Liver (tissue), 9 donors: ENCODE measurements around the gene FOXR2. TPM values are rescaled to one million over a fixed set of nuclear protein-coding genes. Genes with fewer than 3 reads are reported as not detected.

ENCODE experiments used
- DNase-seq: peaks from one replicate; pipeline ENCODE4 v3.0.0-alpha.2; 2017; ENCODE audit warnings: low spot score
- H3K27ac ChIP-seq, 2 donors: one replicate each; pipeline ENCODE4 v1.7.0; 2013; ENCODE audit warnings: inconsistent platforms in 2 of 2, low read length in 2 of 2, control low read depth in 1 of 2, low read depth in 1 of 2, mild to moderate bottlenecking in 1 of 2
- H3K27me3 ChIP-seq, 4 donors: one replicate each; pipeline versions ENCODE4 v1.6.1 to v1.7.0; 2013; ENCODE audit warnings: low read length in 3 of 4, inconsistent platforms in 1 of 4, mild to moderate bottlenecking in 1 of 4, moderate library complexity in 1 of 4; ENCODE audit not compliant: control insufficient read depth in 4 of 4, insufficient read depth in 4 of 4
- H3K36me3 ChIP-seq, 4 donors: one replicate each; pipeline versions ENCODE4 v1.6.1 to v1.7.0; 2013; ENCODE audit warnings: low read length in 3 of 4, mild to moderate bottlenecking in 3 of 4, low read depth in 1 of 4, moderate library complexity in 1 of 4; ENCODE audit not compliant: control insufficient read depth in 4 of 4, insufficient read depth in 3 of 4
- H3K4me1 ChIP-seq, 4 donors: one replicate each; pipeline versions ENCODE4 v1.6.1 to v1.7.0; 2013; ENCODE audit warnings: low read length in 3 of 4, mild to moderate bottlenecking in 3 of 4, moderate library complexity in 1 of 4; ENCODE audit not compliant: control insufficient read depth in 4 of 4, insufficient read depth in 4 of 4
- H3K4me3 ChIP-seq, 3 donors: one replicate each; pipeline versions ENCODE4 v1.6.1 to v1.7.0; 2013; ENCODE audit warnings: low read length in 3 of 3, control low read depth in 1 of 3, low read depth in 1 of 3, mild to moderate bottlenecking in 1 of 3
- H3K9ac ChIP-seq, 2 donors: one replicate each; pipeline ENCODE4 v1.7.0; 2013; ENCODE audit warnings: low read length in 2 of 2, mild to moderate bottlenecking in 2 of 2, moderate library complexity in 2 of 2, control low read depth in 1 of 2, low read depth in 1 of 2
- H3K9me3 ChIP-seq, 4 donors: one replicate each; pipeline versions ENCODE4 v1.6.1 to v1.7.0; 2013; ENCODE audit warnings: low read length in 3 of 4; ENCODE audit not compliant: control insufficient read depth in 4 of 4
- EGR1 ChIP-seq, 2 donors: IDR thresholded peaks; 2 replicates each; pipeline ENCODE4 v1.6.1; 2016 to 2018; ENCODE audit warnings: antibody characterized with exemption in 2 of 2, low read depth in 2 of 2
- FOXA1 ChIP-seq: IDR thresholded peaks from 2 replicates; pipeline ENCODE4 v1.6.1; 2016; ENCODE audit warnings: antibody characterized with exemption
- FOXA2 ChIP-seq: IDR thresholded peaks from 2 replicates; pipeline ENCODE4 v1.6.1; 2016; ENCODE audit warnings: antibody characterized with exemption
- GABPA ChIP-seq, 2 donors: IDR thresholded peaks in 1 of 2; conservative IDR thresholded peaks in 1 of 2; 2 replicates each; pipeline ENCODE4 v1.6.1; 2016; ENCODE audit warnings: antibody characterized with exemption in 2 of 2, mild to moderate bottlenecking in 1 of 2, moderate library complexity in 1 of 2
- HNF4A ChIP-seq, 2 donors: conservative IDR thresholded peaks; 2 replicates each; pipeline ENCODE4 v1.6.1; 2016; ENCODE audit warnings: antibody characterized with exemption in 2 of 2, mild to moderate bottlenecking in 2 of 2
- HNF4G ChIP-seq: IDR thresholded peaks from 2 replicates; pipeline ENCODE4 v1.6.1; 2016; ENCODE audit warnings: antibody characterized with exemption
- JUND ChIP-seq, 2 donors: IDR thresholded peaks; 2 replicates each; pipeline ENCODE4 v1.6.1; 2016; ENCODE audit warnings: antibody characterized with exemption in 2 of 2
- NR2F2 ChIP-seq: IDR thresholded peaks from 2 replicates; pipeline ENCODE4 v1.6.1; 2016; ENCODE audit warnings: antibody characterized with exemption
- RAD21 ChIP-seq, 2 donors: IDR thresholded peaks; 2 replicates each; pipeline ENCODE4 v1.6.1; 2016; ENCODE audit warnings: antibody characterized with exemption in 2 of 2, mild to moderate bottlenecking in 2 of 2
- RXRA ChIP-seq, 2 donors: IDR thresholded peaks; 2 replicates each; pipeline ENCODE4 v1.6.1; 2017 to 2018; ENCODE audit warnings: antibody characterized with exemption in 2 of 2, mild to moderate bottlenecking in 1 of 2
- SP1 ChIP-seq: IDR thresholded peaks from 2 replicates; pipeline ENCODE4 v1.6.1; 2018; ENCODE audit warnings: antibody characterized with exemption, mild to moderate bottlenecking
- TAF1 ChIP-seq: conservative IDR thresholded peaks from 2 replicates; pipeline ENCODE4 v1.6.1; 2016; ENCODE audit warnings: antibody characterized with exemption, mild to moderate bottlenecking
- YY1 ChIP-seq: IDR thresholded peaks from 2 replicates; pipeline ENCODE4 v1.6.1; 2016; ENCODE audit warnings: antibody characterized with exemption, mild to moderate bottlenecking
- WGBS: extraction: QIAGEN DNeasy Blood & Tissue Kit; methylation state at CpG from one replicate; pipeline ENCODE4 v1.1.7; 2013; 5-methylcytosine and 5-hydroxymethylcytosine counted together
- polyA plus RNA-seq, 2 donors: library from polyadenylated mRNA; stranded (reverse) in 1 of 2; unstranded in 1 of 2; fragments of 200-250 nt in 1 of 2; fragments of >200 nt in 1 of 2; fragmentation: Nextera tagmentation in 1 of 2; extraction: Ambion mirVana in 1 of 2; gene quantifications; one replicate each; pipeline versions ENCODE4 v1.2.1 to v1.2.3, GENCODE V29; 2013 to 2015
- total RNA-seq, 2 donors: library from RNA; depleted of rRNA; stranded (reverse); fragments of >200 nt; gene quantifications; one replicate each; pipeline ENCODE4 v1.2.3, GENCODE V29; 2014
- TF ChIP-seq, protein P1 (sequence below): IDR thresholded peaks from 2 replicates; pipeline ENCODE4 v1.6.1; 2016; ENCODE audit warnings: antibody characterized with exemption
- TF ChIP-seq, protein P2 (sequence below): IDR thresholded peaks from 2 replicates; pipeline ENCODE4 v1.6.1; 2016; ENCODE audit warnings: antibody characterized with exemption
- TF ChIP-seq, protein P3 (sequence below): IDR thresholded peaks from 2 replicates; pipeline ENCODE4 v1.6.1; 2016; ENCODE audit warnings: antibody characterized with exemption, mild to moderate bottlenecking
- TF ChIP-seq, protein P4 (sequence below): fragments of 150-350 bp; IDR thresholded peaks from 2 replicates; pipeline ENCODE4 v1.5.1; 2017; ENCODE audit warnings: improper control_type of control experiment, low read depth, low read length; ENCODE audit not compliant: missing input control
- TF ChIP-seq, protein P5 (sequence below): IDR thresholded peaks from 2 replicates; pipeline ENCODE4 v1.6.1; 2016; ENCODE audit warnings: antibody characterized with exemption
- donor health status: healthy.
- donor health status: healthy.
- donor health status: healthy.
- donor health status: healthy.
- donor health status: healthy.

FOXR2 gene
- total and polyA plus RNA-seq, 4 donors, result not detected

DNA sequence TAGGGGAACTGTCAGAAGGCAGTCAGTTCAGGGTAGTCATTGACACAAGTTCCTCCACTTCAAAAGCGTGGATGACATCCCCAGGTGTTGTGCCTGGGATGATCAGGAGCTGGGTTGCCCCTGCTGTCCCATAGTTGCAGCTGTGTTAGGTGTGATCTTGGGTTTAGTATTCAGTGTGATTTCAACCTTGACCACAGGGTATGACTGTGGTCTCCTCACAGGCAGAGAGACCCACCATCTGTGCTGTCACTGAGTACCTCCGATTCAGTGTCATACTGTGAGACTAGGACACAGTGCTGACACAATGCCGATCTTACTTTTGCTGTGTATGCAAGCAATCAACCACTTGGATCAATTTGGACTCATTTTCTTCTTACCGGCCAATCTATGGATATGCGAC lies 25.2 kb downstream of the FOXR2 start:
- peaks cover 0 to 1% (median 0%) of the 10 kb centered on the region in 4 donors for H3K27me3 ChIP-seq
- no peaks in the 10 kb centered on the region for H3K9me3 ChIP-seq
- WGBS, result 88% methylated on average over 5 of the region's 5 CpGs
- DNase-seq, result no peak
- H3K36me3 ChIP-seq, result no peaks in the 10 kb centered on the region
- H3K9ac ChIP-seq, result no peak overlapping the region
- no peak overlapping the region for H3K27ac ChIP-seq
- no peaks in the 10 kb centered on the region for H3K4me1 ChIP-seq
- H3K4me3 ChIP-seq, result no peak overlapping the region
- no peak for TF ChIP-seq GABPA (IDR thresholded peaks at IDR 0.05 in 1 of 2, conservative IDR thresholded peaks at IDR 0.05 in 1 of 2)
- no peak for TF ChIP-seq HNF4A (conservative IDR thresholded peaks at IDR 0.05)
- TF ChIP-seq NR2F2, result no peak
- TF ChIP-seq, protein P1, sequence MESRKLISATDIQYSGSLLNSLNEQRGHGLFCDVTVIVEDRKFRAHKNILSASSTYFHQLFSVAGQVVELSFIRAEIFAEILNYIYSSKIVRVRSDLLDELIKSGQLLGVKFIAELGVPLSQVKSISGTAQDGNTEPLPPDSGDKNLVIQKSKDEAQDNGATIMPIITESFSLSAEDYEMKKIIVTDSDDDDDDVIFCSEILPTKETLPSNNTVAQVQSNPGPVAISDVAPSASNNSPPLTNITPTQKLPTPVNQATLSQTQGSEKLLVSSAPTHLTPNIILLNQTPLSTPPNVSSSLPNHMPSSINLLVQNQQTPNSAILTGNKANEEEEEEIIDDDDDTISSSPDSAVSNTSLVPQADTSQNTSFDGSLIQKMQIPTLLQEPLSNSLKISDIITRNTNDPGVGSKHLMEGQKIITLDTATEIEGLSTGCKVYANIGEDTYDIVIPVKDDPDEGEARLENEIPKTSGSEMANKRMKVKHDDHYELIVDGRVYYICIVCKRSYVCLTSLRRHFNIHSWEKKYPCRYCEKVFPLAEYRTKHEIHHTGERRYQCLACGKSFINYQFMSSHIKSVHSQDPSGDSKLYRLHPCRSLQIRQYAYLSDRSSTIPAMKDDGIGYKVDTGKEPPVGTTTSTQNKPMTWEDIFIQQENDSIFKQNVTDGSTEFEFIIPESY, result no peak
- TF ChIP-seq TAF1, result no peak
- no peak for TF ChIP-seq HNF4G
- TF ChIP-seq YY1, result no peak
- TF ChIP-seq, protein P2, sequence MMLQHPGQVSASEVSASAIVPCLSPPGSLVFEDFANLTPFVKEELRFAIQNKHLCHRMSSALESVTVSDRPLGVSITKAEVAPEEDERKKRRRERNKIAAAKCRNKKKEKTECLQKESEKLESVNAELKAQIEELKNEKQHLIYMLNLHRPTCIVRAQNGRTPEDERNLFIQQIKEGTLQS, result no peak

DNA sequence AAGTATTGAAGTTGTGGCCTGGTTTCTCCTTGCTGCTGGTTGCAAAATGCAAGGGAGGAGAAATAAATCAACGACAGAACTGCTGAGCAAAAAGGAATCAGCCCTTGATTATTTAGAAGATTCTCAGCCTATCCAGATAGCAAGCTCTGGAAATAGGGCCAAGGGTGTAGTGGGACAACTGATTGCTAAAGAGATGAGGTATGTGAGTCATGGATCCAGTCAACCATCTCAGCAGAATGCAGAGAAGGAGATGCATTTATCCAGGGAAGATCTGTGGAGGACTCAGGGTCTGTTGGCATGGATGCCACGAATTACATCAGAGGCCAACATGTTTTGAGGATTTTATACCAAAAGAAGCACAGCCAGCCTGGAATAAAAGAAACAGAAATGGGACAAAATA lies 36.7 kb downstream of the FOXR2 start:
- WGBS, result 32% methylated on average over 2 of the region's 2 CpGs
- no peaks in the 10 kb centered on the region for H3K9me3 ChIP-seq
- H3K36me3 ChIP-seq, result no peaks in the 10 kb centered on the region
- no peak overlapping the region for H3K9ac ChIP-seq
- no peak overlapping the region for H3K4me3 ChIP-seq
- H3K27me3 ChIP-seq, result no peaks in the 10 kb centered on the region
- H3K4me1 ChIP-seq, result no peaks in the 10 kb centered on the region
- no peak for TF ChIP-seq HNF4A (conservative IDR thresholded peaks at IDR 0.05)
- TF ChIP-seq, protein P2, result no peak
- TF ChIP-seq, protein P3, sequence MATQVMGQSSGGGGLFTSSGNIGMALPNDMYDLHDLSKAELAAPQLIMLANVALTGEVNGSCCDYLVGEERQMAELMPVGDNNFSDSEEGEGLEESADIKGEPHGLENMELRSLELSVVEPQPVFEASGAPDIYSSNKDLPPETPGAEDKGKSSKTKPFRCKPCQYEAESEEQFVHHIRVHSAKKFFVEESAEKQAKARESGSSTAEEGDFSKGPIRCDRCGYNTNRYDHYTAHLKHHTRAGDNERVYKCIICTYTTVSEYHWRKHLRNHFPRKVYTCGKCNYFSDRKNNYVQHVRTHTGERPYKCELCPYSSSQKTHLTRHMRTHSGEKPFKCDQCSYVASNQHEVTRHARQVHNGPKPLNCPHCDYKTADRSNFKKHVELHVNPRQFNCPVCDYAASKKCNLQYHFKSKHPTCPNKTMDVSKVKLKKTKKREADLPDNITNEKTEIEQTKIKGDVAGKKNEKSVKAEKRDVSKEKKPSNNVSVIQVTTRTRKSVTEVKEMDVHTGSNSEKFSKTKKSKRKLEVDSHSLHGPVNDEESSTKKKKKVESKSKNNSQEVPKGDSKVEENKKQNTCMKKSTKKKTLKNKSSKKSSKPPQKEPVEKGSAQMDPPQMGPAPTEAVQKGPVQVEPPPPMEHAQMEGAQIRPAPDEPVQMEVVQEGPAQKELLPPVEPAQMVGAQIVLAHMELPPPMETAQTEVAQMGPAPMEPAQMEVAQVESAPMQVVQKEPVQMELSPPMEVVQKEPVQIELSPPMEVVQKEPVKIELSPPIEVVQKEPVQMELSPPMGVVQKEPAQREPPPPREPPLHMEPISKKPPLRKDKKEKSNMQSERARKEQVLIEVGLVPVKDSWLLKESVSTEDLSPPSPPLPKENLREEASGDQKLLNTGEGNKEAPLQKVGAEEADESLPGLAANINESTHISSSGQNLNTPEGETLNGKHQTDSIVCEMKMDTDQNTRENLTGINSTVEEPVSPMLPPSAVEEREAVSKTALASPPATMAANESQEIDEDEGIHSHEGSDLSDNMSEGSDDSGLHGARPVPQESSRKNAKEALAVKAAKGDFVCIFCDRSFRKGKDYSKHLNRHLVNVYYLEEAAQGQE, result no peak
- no peak for TF ChIP-seq RAD21 (IDR thresholded peaks at IDR 0.05)
- TF ChIP-seq JUND (IDR thresholded peaks at IDR 0.05), result no peak
- TF ChIP-seq HNF4G, result no peak
- no peak for TF ChIP-seq NR2F2
- TF ChIP-seq EGR1 (IDR thresholded peaks at IDR 0.05; ENCODE audit: low read depth in 2 of 2), result no peak
- TF ChIP-seq TAF1, result no peak
- no peak for TF ChIP-seq FOXA2
- TF ChIP-seq, protein P1, result no peak
- TF ChIP-seq, protein P4, sequence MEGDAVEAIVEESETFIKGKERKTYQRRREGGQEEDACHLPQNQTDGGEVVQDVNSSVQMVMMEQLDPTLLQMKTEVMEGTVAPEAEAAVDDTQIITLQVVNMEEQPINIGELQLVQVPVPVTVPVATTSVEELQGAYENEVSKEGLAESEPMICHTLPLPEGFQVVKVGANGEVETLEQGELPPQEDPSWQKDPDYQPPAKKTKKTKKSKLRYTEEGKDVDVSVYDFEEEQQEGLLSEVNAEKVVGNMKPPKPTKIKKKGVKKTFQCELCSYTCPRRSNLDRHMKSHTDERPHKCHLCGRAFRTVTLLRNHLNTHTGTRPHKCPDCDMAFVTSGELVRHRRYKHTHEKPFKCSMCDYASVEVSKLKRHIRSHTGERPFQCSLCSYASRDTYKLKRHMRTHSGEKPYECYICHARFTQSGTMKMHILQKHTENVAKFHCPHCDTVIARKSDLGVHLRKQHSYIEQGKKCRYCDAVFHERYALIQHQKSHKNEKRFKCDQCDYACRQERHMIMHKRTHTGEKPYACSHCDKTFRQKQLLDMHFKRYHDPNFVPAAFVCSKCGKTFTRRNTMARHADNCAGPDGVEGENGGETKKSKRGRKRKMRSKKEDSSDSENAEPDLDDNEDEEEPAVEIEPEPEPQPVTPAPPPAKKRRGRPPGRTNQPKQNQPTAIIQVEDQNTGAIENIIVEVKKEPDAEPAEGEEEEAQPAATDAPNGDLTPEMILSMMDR, result no peak
- TF ChIP-seq YY1, result no peak
- no peak for TF ChIP-seq GABPA (IDR thresholded peaks at IDR 0.05 in 1 of 2, conservative IDR thresholded peaks at IDR 0.05 in 1 of 2)
- TF ChIP-seq FOXA1, result no peak
- TF ChIP-seq, protein P5, sequence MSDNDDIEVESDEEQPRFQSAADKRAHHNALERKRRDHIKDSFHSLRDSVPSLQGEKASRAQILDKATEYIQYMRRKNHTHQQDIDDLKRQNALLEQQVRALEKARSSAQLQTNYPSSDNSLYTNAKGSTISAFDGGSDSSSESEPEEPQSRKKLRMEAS, result no peak
- TF ChIP-seq RXRA (IDR thresholded peaks at IDR 0.05), result no peak
- no peak for TF ChIP-seq SP1
- no peak for DNase-seq
- no peak overlapping the region for H3K27ac ChIP-seq
